Lower lobe of right lung (tissue), 2 donors: ENCODE measurements around the gene DTNB. TPM values are rescaled to one million over a fixed set of nuclear protein-coding genes. Genes with fewer than 3 reads are reported as not detected.

ENCODE experiments used
- ATAC-seq, 2 donors: fragments of 200-7000 bp; cut with Tn5 transposase; one replicate each; pipeline ENCODE4 v1.9.1; 2020 to 2022; ENCODE audit warnings: mild to moderate bottlenecking in 2 of 2, moderate library complexity in 2 of 2
- DNase-seq: peaks from one replicate; pipeline ENCODE4 v3.0.0-alpha.2; 2020
- H3K27ac ChIP-seq: fragments of 200-600 bp; one replicate; pipeline ENCODE4 v1.8.0; 2022
- H3K27me3 ChIP-seq: fragments of 200-600 bp; one replicate; pipeline ENCODE4 v1.8.0; 2022; ENCODE audit warnings: low read depth
- H3K36me3 ChIP-seq: fragments of 200-600 bp; one replicate; pipeline ENCODE4 v1.8.0; 2022; ENCODE audit warnings: mild to moderate bottlenecking
- H3K4me1 ChIP-seq: fragments of 200-600 bp; one replicate; pipeline ENCODE4 v1.8.0; 2022
- H3K4me3 ChIP-seq: fragments of 200-600 bp; one replicate; pipeline ENCODE4 v1.8.0; 2022; ENCODE audit warnings: mild to moderate bottlenecking
- H3K9me3 ChIP-seq: fragments of 200-600 bp; one replicate; pipeline ENCODE4 v1.8.0; 2022
- intact Hi-C: fragments of 100-400 bp; cut with DNase I; formaldehyde crosslinking; loops from one replicate; pipeline ENCODE4 v1.11.0; 2022
- total RNA-seq: library from RNA; stranded (reverse); fragmentation: NEBNext Ultra II Directional; extraction: Animal tissue kit (Norgen Biotek cat#: 25700); gene quantifications from one replicate; pipeline ENCODE4 v1.2.1, GENCODE V29; 2021
- TF ChIP-seq, protein P1 (sequence below): fragments of 200-600 bp; IDR thresholded peaks from one replicate; pipeline ENCODE4 v1.8.0; 2022; ENCODE audit warnings: antibody characterized with exemption, mild to moderate bottlenecking
- donor health status: DM: no; HTN: yes; CAD: no; lungs with severe emphysema.

DTNB gene
- total RNA-seq, 1 donor from 2014 or later = 32.9 TPM

DNA sequence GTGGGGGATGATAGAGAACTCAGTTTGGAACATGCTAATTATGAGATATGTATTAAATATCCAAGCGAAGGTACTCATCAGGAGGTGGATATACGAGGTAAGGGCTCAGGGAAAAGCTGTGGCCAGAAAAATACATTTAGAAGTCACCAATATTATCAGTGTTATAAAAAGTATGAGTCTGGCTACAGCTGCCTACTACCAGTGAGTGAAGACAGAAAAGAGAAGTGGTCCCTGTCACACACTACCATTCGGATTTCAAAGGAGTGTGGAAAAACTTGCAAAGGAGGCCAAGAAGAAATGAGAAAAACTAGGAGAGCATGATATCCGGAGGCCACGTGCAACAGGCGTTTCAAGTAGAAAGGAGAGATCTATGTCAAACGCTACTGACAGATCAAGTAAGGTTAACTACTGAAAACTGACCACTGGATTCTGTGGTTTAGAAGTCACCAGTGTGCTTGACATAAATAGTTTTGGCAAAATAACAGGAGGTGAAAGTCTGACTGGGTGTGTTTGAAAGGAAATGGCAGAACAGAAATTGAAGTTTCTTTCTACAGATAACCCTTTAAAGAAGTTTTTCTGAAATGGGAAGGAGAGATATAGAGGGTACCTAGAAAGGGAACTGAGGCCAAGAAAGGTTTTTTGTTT is 213.0 kb downstream of the DTNB start:
- no peaks in the 10 kb centered on the region for H3K4me1 ChIP-seq
- TF ChIP-seq, protein P1, sequence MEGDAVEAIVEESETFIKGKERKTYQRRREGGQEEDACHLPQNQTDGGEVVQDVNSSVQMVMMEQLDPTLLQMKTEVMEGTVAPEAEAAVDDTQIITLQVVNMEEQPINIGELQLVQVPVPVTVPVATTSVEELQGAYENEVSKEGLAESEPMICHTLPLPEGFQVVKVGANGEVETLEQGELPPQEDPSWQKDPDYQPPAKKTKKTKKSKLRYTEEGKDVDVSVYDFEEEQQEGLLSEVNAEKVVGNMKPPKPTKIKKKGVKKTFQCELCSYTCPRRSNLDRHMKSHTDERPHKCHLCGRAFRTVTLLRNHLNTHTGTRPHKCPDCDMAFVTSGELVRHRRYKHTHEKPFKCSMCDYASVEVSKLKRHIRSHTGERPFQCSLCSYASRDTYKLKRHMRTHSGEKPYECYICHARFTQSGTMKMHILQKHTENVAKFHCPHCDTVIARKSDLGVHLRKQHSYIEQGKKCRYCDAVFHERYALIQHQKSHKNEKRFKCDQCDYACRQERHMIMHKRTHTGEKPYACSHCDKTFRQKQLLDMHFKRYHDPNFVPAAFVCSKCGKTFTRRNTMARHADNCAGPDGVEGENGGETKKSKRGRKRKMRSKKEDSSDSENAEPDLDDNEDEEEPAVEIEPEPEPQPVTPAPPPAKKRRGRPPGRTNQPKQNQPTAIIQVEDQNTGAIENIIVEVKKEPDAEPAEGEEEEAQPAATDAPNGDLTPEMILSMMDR = no peak
- H3K27ac ChIP-seq = no peak overlapping the region
- DNase-seq (no peak), ATAC-seq (no peak)
- no peaks in the 10 kb centered on the region for H3K27me3 ChIP-seq
- no peaks in the 10 kb centered on the region for H3K36me3 ChIP-seq
- intact Hi-C loops = no loop called here
- no peaks in the 10 kb centered on the region for H3K9me3 ChIP-seq
- no peak overlapping the region for H3K4me3 ChIP-seq

DNA sequence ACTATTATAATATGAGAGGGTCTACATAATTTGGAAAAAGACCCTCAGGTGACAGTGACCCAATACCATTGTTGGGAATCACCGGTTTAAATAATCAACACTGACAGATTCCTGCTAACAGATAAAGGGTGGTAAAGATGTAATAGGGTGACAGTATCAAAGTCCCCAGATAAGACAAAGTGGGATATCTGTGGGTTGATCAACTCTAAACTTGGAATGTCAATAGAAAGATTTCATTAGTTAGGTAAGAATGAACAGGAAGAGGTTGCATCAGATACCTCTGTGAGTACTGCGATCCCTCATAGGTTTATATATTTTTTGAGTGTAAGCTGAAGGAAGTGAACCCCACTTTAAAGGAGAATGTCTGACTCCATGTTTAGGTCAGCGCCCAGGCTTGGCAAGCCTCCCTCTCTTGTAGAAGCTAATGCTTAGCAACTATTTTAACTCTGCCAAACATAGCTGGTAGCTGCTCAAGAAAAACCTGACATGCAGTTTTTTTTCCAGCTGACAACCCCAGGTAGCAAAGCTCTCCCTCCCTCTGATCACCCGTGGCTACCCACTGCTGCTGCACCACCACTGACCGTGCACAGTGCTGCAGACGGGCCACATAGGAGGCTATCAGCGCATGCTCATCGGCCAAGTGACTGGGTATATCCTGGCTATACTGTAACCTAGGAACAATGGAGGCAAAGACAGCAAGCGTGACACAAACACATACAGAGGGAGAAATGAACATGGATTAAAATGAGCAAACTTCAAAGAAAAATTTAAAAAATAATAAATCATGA is 218.4 kb downstream of the DTNB start:
- ATAC-seq (no peak), DNase-seq (no peak)
- Histone ChIP-seq H3K9me3 (no peaks in the 10 kb centered on the region), H3K36me3 (peaks cover 12% of the 10 kb centered on the region), H3K4me1 (no peaks in the 10 kb centered on the region), H3K4me3 (no peak overlapping the region), H3K27me3 (no peaks in the 10 kb centered on the region), H3K27ac (no peak overlapping the region)
- intact Hi-C loops = no loop called here
- TF ChIP-seq, protein P1 = no peak

DNA sequence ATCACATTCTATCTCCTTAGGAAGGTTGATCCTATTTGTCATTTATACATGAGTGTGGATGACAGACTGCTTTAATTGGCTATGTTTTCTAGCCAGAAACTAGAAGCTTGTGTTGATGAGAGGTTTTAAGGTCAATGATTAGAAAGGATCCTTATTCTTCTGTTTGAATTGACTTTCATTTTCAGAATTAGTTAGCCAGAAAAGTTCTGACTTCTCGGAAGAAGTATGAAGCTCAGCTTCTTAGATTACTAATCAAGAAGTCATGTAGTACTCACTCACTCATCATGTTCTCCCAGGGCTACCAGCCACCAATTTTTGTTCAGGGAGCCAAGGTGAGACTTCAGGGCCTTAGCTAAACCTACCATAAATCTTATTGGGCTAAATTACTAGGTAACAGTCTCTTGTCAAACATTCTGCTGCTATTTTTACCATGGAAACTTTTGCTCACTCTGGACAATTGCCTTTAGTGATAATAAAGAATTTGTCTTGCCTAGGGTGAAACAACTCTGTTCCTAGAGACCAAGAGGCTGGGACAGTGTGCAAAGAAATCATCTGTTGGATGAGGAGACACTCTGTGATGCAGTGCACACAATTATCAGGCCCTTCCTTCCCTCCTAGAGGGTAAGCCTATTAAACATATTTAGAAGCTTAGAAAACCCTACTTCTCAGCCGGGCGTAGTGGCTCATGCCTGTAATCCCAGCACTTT is 220.0 kb downstream of the DTNB start:
- intact Hi-C loops = no loop called here
- no peak overlapping the region for H3K4me3 ChIP-seq
- DNase-seq (no peak), ATAC-seq (no peak)
- no peaks in the 10 kb centered on the region for H3K9me3 ChIP-seq
- H3K27ac ChIP-seq = no peak overlapping the region
- TF ChIP-seq, protein P1 = no peak
- H3K27me3 ChIP-seq = no peaks in the 10 kb centered on the region
- H3K36me3 ChIP-seq = peaks cover 15% of the 10 kb centered on the region
- H3K4me1 ChIP-seq = no peaks in the 10 kb centered on the region

DNA sequence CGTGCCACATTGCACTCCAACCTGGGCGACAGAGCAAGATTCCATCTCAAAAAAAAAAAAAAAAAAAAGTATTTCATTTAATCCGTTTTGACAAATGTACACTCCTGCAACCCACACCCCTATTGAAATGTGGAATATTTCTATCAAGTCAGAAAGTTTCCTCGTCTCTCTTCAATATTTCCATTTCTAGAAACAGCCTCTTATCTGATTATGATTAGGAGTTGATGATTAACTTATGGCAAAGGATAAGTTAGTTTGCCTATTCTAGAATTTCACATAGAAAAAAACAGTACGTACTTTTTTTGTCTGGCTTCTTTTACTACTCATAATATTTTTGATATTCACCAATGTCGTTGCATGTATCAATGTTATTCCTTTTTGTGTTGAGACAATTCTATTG is 224.6 kb downstream of the DTNB start:
- intact Hi-C loops = no loop called here
- no peak overlapping the region for H3K27ac ChIP-seq
- TF ChIP-seq, protein P1 = no peak
- no peak overlapping the region for H3K4me3 ChIP-seq
- peaks cover 15% of the 10 kb centered on the region for H3K36me3 ChIP-seq
- ATAC-seq (no peak), DNase-seq (no peak)
- no peaks in the 10 kb centered on the region for H3K9me3 ChIP-seq
- no peaks in the 10 kb centered on the region for H3K4me1 ChIP-seq
- H3K27me3 ChIP-seq = no peaks in the 10 kb centered on the region

DNA sequence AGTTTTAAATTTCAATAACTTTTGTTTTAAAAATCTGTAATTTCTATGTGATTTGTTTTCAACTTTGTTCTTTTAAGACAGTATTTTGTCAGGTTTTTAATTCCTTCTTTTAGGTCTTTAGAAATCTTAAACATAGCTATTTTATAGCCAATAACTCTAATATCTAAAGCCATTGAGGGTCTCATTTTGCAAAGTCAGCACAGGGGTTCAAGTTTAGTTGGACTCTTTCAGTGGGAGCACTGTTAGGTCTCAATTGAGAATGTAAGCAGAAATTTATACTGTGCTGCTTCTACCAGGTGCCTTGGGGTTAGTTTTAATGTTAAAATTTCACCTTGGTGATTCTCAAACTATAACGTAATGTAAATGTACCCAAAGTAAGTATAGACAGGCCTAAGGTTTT is 226.4 kb downstream of the DTNB start:
- no peak for ATAC-seq

More for the DNA sequence above, 226.4 kb downstream of the DTNB start:
- TF ChIP-seq, protein P1 = no peak
- no peaks in the 10 kb centered on the region for H3K4me1 ChIP-seq
- peaks cover 15% of the 10 kb centered on the region for H3K36me3 ChIP-seq
- no peak for DNase-seq
- no peak overlapping the region for H3K4me3 ChIP-seq
- intact Hi-C loops = no loop called here
- H3K27ac ChIP-seq = no peak overlapping the region
- H3K9me3 ChIP-seq = no peaks in the 10 kb centered on the region
- no peaks in the 10 kb centered on the region for H3K27me3 ChIP-seq
